WTC11 (cell line): ENCODE data around the gene ZFYVE26. TPM values are rescaled to one million over a fixed set of nuclear protein-coding genes. Genes with fewer than 3 reads are reported as not detected.

Source experiments
- ATAC-seq: fragments of 200-7000 bp; cut with Tn5 transposase; 2 replicates; pipeline ENCODE4 v1.10.0; 2021; ENCODE audit warnings: mild to moderate bottlenecking, moderate library complexity
- CTCF ChIA-PET: fragments of 300-600 bp; sonication (Branson Sonifier 250); formaldehyde crosslinking; loops from one replicate; lab custom pipeline; 2021; ENCODE audit warnings: antibody characterized with exemption; lab: Charles Lee
- POLR2A ChIA-PET: fragments of 350-600 bp; sonication (Branson Sonifier 250); formaldehyde crosslinking; loops from one replicate; lab custom pipeline; 2021; ENCODE audit warnings: antibody characterized with exemption; lab: Charles Lee
- DNase-seq: peaks from one replicate; pipeline ENCODE4 v3.0.0; 2021; ENCODE audit warnings: low spot score
- H3K27ac Mint-ChIP-seq: 2 replicates; pipeline ENCODE4 v1.8.0; 2021; ENCODE audit warnings: mixed read lengths
- H3K27me3 Mint-ChIP-seq: 2 replicates; pipeline ENCODE4 v1.8.0; 2021; ENCODE audit warnings: low read depth, mild to moderate bottlenecking, moderate library complexity, mixed read lengths
- H3K36me3 Mint-ChIP-seq: 2 replicates; pipeline ENCODE4 v1.8.0; 2021; ENCODE audit warnings: mixed read lengths
- H3K4me1 Mint-ChIP-seq: 2 replicates; pipeline ENCODE4 v1.8.0; 2022; ENCODE audit warnings: mixed read lengths
- H3K4me3 Mint-ChIP-seq: 2 replicates; pipeline ENCODE4 v1.8.0; 2021; ENCODE audit warnings: mild to moderate bottlenecking, moderate library complexity, mixed read lengths
- H3K9me3 Mint-ChIP-seq: 2 replicates; pipeline ENCODE4 v1.8.0; 2021; ENCODE audit warnings: mixed read lengths
- GRHL2 ChIP-seq: fragments of 250-450 bp; sonication (Bioruptor Pico); IDR thresholded peaks from 2 replicates; pipeline ENCODE4 v1.8.0; 2022; ENCODE audit warnings: mild to moderate bottlenecking, moderate library complexity; ENCODE audit not compliant: insufficient replicate concordance, severe bottlenecking
- JAZF1 ChIP-seq: fragments of 250-450 bp; sonication (Bioruptor Pico); IDR thresholded peaks from 2 replicates; pipeline ENCODE4 v1.9.0; 2021; ENCODE audit warnings: moderate library complexity, mild to moderate bottlenecking, inconsistent platforms
- KAT7 ChIP-seq: sonication (generic); formaldehyde crosslinking; IDR thresholded peaks from 2 replicates; pipeline ENCODE4 v1.8.1; 2023; ENCODE audit warnings: missing genetic modification reagents, mild to moderate bottlenecking, borderline replicate concordance
- MXD4 ChIP-seq: fragments of 250-450 bp; sonication (Bioruptor Pico); IDR thresholded peaks from 2 replicates; pipeline ENCODE4 v1.8.0; 2021; ENCODE audit warnings: mild to moderate bottlenecking, moderate library complexity, borderline replicate concordance
- MYBL2 ChIP-seq: sonication (generic); formaldehyde crosslinking; IDR thresholded peaks from 2 replicates; pipeline ENCODE4 v1.8.1; 2023; ENCODE audit warnings: mild to moderate bottlenecking, moderate library complexity, missing genetic modification reagents
- SOX15 ChIP-seq: fragments of 250-450 bp; sonication (Bioruptor Pico); IDR thresholded peaks from 2 replicates; pipeline ENCODE4 v1.9.0; 2021; ENCODE audit warnings: mild to moderate bottlenecking
- TP53 ChIP-seq: sonication (generic); formaldehyde crosslinking; IDR thresholded peaks from 2 replicates; pipeline ENCODE4 v1.8.1; 2023; ENCODE audit warnings: mild to moderate bottlenecking, missing genetic modification reagents
- ZBTB21 ChIP-seq: sonication (generic); formaldehyde crosslinking; IDR thresholded peaks from 2 replicates; pipeline ENCODE4 v1.8.1; 2023; ENCODE audit warnings: mild to moderate bottlenecking, missing genetic modification reagents, borderline replicate concordance
- ZNF121 ChIP-seq: sonication (generic); formaldehyde crosslinking; IDR thresholded peaks from 2 replicates; pipeline ENCODE4 v1.8.0; 2023; ENCODE audit warnings: missing genetic modification reagents
- ZNF416 ChIP-seq: fragments of 250-450 bp; sonication (Bioruptor Pico); IDR thresholded peaks from 2 replicates; pipeline ENCODE4 v1.9.0; 2021; ENCODE audit warnings: mild to moderate bottlenecking, inconsistent platforms
- total RNA-seq: library from RNA; stranded (reverse); gene quantifications from 3 replicates; pipeline ENCODE4 v1.2.3, GENCODE V29; 2021
- TF ChIP-seq, protein P1 (sequence below): sonication (generic); formaldehyde crosslinking; IDR thresholded peaks from 2 replicates; pipeline ENCODE4 v1.8.0; 2022; ENCODE audit warnings: mild to moderate bottlenecking, missing genetic modification reagents
- TF ChIP-seq, protein P2 (sequence below): fragments of 200-600 bp; IDR thresholded peaks from 2 replicates; pipeline ENCODE4 v1.8.0; 2022; ENCODE audit warnings: antibody characterized with exemption
- TF ChIP-seq, protein P3 (sequence below): fragments of 250-450 bp; sonication (Bioruptor Pico); IDR thresholded peaks from 2 replicates; pipeline ENCODE4 v2.1.2; 2022; ENCODE audit warnings: mild to moderate bottlenecking, moderate library complexity
- TF ChIP-seq, protein P4 (sequence below): sonication (generic); formaldehyde crosslinking; IDR thresholded peaks from 2 replicates; pipeline ENCODE4 v1.8.0; 2022; ENCODE audit warnings: missing genetic modification reagents
- TF ChIP-seq, protein P5 (sequence below): fragments of 250-450 bp; sonication (Bioruptor Pico); IDR thresholded peaks from 2 replicates; pipeline ENCODE4 v1.9.0; 2021; ENCODE audit warnings: mild to moderate bottlenecking

The ZFYVE26 gene
- total RNA-seq, 1 experiment from 2014 or later: 25.8 TPM

DNA sequence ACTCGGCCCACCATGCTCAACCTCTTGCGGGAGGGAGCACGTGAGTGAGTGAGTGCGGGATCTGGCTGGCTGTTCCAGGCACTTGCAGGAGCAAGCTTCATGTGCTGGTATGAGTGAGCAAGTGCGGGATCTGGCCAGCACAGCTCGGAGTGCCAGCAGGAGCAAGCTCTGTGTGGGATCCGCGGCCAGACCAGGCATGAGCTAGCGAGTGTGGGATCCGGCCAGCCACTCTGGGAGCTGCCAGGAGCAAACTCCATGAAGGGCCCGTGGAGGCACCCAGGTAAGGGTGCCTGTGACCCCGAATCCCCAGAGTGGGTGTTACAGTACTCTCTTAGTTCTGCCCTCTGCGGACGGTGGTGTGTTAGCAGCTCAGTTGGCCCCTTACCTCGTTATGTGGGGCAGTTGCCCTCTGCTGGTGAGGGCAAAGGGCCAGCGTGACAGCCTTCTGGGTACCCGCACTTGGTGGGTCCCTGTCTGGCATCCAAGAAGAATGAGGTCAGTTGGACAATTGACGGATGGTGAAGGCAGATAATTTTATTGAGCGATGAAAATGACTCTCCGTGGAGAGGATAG lies 41.5 kb upstream of the ZFYVE26 start:
- DNase-seq: peak; percentile 20
- CTCF ChIA-PET: interaction anchor here (0.8 to 1.2 kb wide), 5 partner anchors 20 to 154 kb away, joined by 3 to 4 read pairs (median 3); partner anchors contain the start of gene ZFYVE26
- TF ChIP-seq, protein P1, sequence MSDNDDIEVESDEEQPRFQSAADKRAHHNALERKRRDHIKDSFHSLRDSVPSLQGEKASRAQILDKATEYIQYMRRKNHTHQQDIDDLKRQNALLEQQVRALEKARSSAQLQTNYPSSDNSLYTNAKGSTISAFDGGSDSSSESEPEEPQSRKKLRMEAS (CRISPR knock-in tag): no peak
- TF ChIP-seq, protein P2, sequence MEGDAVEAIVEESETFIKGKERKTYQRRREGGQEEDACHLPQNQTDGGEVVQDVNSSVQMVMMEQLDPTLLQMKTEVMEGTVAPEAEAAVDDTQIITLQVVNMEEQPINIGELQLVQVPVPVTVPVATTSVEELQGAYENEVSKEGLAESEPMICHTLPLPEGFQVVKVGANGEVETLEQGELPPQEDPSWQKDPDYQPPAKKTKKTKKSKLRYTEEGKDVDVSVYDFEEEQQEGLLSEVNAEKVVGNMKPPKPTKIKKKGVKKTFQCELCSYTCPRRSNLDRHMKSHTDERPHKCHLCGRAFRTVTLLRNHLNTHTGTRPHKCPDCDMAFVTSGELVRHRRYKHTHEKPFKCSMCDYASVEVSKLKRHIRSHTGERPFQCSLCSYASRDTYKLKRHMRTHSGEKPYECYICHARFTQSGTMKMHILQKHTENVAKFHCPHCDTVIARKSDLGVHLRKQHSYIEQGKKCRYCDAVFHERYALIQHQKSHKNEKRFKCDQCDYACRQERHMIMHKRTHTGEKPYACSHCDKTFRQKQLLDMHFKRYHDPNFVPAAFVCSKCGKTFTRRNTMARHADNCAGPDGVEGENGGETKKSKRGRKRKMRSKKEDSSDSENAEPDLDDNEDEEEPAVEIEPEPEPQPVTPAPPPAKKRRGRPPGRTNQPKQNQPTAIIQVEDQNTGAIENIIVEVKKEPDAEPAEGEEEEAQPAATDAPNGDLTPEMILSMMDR: no peak
- no peak for TF ChIP-seq MXD4 (CRISPR knock-in tag)
- TF ChIP-seq, protein P3, sequence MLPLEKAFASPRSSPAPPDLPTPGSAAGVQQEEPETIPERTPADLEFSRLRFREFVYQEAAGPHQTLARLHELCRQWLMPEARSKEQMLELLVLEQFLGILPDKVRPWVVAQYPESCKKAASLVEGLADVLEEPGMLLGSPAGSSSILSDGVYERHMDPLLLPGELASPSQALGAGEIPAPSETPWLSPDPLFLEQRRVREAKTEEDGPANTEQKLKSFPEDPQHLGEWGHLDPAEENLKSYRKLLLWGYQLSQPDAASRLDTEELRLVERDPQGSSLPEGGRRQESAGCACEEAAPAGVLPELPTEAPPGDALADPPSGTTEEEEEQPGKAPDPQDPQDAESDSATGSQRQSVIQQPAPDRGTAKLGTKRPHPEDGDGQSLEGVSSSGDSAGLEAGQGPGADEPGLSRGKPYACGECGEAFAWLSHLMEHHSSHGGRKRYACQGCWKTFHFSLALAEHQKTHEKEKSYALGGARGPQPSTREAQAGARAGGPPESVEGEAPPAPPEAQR (CRISPR knock-in tag): no peak
- TF ChIP-seq ZNF121 (CRISPR knock-in tag): 0 out of 2 replicates have a peak, but pooled peaks have one; percentile 45
- no peak for TF ChIP-seq ZBTB21 (CRISPR knock-in tag)
- TF ChIP-seq, protein P4, sequence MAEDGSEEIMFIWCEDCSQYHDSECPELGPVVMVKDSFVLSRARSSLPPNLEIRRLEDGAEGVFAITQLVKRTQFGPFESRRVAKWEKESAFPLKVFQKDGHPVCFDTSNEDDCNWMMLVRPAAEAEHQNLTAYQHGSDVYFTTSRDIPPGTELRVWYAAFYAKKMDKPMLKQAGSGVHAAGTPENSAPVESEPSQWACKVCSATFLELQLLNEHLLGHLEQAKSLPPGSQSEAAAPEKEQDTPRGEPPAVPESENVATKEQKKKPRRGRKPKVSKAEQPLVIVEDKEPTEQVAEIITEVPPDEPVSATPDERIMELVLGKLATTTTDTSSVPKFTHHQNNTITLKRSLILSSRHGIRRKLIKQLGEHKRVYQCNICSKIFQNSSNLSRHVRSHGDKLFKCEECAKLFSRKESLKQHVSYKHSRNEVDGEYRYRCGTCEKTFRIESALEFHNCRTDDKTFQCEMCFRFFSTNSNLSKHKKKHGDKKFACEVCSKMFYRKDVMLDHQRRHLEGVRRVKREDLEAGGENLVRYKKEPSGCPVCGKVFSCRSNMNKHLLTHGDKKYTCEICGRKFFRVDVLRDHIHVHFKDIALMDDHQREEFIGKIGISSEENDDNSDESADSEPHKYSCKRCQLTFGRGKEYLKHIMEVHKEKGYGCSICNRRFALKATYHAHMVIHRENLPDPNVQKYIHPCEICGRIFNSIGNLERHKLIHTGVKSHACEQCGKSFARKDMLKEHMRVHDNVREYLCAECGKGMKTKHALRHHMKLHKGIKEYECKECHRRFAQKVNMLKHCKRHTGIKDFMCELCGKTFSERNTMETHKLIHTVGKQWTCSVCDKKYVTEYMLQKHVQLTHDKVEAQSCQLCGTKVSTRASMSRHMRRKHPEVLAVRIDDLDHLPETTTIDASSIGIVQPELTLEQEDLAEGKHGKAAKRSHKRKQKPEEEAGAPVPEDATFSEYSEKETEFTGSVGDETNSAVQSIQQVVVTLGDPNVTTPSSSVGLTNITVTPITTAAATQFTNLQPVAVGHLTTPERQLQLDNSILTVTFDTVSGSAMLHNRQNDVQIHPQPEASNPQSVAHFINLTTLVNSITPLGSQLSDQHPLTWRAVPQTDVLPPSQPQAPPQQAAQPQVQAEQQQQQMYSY (CRISPR knock-in tag): no peak
- TF ChIP-seq, protein P5, sequence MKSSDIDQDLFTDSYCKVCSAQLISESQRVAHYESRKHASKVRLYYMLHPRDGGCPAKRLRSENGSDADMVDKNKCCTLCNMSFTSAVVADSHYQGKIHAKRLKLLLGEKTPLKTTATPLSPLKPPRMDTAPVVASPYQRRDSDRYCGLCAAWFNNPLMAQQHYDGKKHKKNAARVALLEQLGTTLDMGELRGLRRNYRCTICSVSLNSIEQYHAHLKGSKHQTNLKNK (CRISPR knock-in tag): no peak
- TF ChIP-seq, all 79 proteins: peak for 1
- POLR2A ChIA-PET: no interaction called here
- Mint-ChIP-seq H3K27ac (no peak overlapping the region), H3K36me3 (no peaks in the 10 kb centered on the region), H3K4me1 (peaks cover 12% of the 10 kb centered on the region), H3K9me3 (no peaks in the 10 kb centered on the region), H3K27me3 (no peaks in the 10 kb centered on the region), H3K4me3 (no peak overlapping the region)
- ATAC-seq: peak; percentile 79

DNA sequence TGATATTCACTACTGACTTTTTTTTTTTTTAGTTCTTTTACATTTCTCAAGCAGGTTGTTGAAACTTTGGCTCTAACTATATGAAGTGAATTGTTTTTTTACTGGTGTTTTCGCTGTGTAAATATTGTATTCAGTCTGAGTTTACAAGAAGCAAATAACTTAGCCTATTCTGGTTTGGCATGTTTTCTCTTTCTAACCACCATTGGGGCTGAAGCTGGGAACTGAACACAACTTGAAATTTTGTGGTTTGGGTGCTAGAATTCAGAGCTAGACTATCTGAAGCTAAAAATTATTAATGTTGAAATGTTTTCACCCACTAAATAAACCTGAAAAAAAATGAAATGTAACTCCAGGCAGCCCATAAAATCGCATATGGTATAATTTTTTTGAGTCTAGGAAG lies 40.4 kb upstream of the ZFYVE26 start:
- H3K27me3 Mint-ChIP-seq: no peaks in the 10 kb centered on the region
- no peaks in the 10 kb centered on the region for H3K36me3 Mint-ChIP-seq
- ChIA-PET CTCF (interaction anchor here (0.9 to 1.1 kb wide), 2 partner anchors 62 to 153 kb away, joined by 3 to 4 read pairs; no protein-coding TSS in a partner anchor), POLR2A (no interaction called here)
- H3K9me3 Mint-ChIP-seq: no peaks in the 10 kb centered on the region
- H3K4me1 Mint-ChIP-seq: peaks cover 11% of the 10 kb centered on the region
- TF ChIP-seq, protein P5 (CRISPR knock-in tag): no peak
- TF ChIP-seq ZNF416 (CRISPR knock-in tag) (no peak), SOX15 (CRISPR knock-in tag) (no peak), KAT7 (CRISPR knock-in tag) (no peak), JAZF1 (no peak), MYBL2 (CRISPR knock-in tag) (no peak), TP53 (CRISPR knock-in tag) (no peak), GRHL2 (CRISPR knock-in tag) (no peak)
- no peak overlapping the region for H3K4me3 Mint-ChIP-seq
- no peak for ATAC-seq
- no peak overlapping the region for H3K27ac Mint-ChIP-seq
- DNase-seq: no peak
